ENCODE measurements around the gene MAPK9.
"Not testable (repeated sequence)": the region's sequence is repeated elsewhere in the genome, so short reads cannot be mapped to it uniquely, and the experiment has no call there.

MAPK9 gene

DNA sequence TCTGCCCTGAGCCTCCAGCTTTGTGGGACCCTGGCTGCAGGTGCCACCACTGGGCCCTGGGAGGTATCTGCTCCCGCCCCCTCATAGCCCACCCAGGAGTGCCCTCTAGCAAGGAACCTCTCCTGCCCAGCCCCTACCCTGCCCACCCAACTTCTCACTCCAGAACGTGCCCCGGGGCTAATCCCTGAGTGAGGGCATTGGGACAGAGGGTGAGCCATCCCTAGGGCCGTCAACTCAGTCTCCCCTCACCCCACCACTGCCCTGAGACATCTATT lies 80.2 kb downstream of the MAPK9 start:
- DNase-seq (ENCODE audit: insufficient read length, low spot score) (no peak), FAIRE-seq (no peak)
- no peak for TF ChIP-seq CTCF (IDR thresholded peaks at IDR 0.05; ENCODE audit: insufficient read depth, missing control alignments)

- DNase-seq (ENCODE audit: insufficient read length, low spot score) = no peak
These were observed 80.7 kb downstream of the MAPK9 start for GRCh38 chr5:180210961-180211760.

DNA sequence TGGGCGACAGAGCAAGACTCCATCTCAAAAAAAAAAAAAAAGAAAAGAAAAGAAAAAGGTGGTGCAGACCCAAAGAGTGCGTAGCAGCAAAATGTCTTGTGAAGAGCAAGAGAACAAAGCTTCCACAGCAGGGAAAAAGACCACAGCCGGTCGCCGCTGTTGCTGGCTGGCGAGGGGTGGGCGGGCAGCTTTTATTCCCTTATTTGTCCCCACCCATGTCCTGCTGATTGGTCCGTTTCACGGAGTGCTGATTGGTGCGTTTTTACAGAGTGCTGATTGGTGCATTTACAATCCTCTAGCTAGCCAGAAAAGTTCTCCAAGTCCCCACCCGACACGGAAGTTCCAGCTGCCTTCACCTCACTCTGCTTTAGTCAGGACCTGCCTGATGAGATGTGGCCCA lies 81.8 kb downstream of the MAPK9 start:
- not testable (repeated sequence) for DNase-seq (ENCODE audit: insufficient read length, low spot score)

More at GRCh38 chr5:180210961-180211760, 80.7 kb downstream of the MAPK9 start:
- FAIRE-seq = no peak
- TF ChIP-seq CTCF (IDR thresholded peaks at IDR 0.05; ENCODE audit: insufficient read depth, missing control alignments) = no peak

GRCh38 chr5:180209137-180209581 lies 82.7 kb downstream of the MAPK9 start, which contains the start of gene RASGEF1C:
Gene RASGEF1C, minus strand, starts transcription at chr5:180209211. Its CDS starts 71,159 bp downstream, at chr5:180138052.
- DNase-seq (ENCODE audit: insufficient read length, low spot score) = peak; percentile 60

More for the DNA sequence above, 81.8 kb downstream of the MAPK9 start:
- FAIRE-seq = not testable (repeated sequence)

GRCh38 chr5:180208435-180209081 lies 83.3 kb downstream of the MAPK9 start:
- FAIRE-seq (no peak), DNase-seq (ENCODE audit: insufficient read length, low spot score) (peak; percentile 34)
- no peak for TF ChIP-seq CTCF (IDR thresholded peaks at IDR 0.05; ENCODE audit: insufficient read depth, missing control alignments)

More at GRCh38 chr5:180209137-180209581, 82.7 kb downstream of the MAPK9 start, which contains the start of gene RASGEF1C:
- TF ChIP-seq CTCF (IDR thresholded peaks at IDR 0.05; ENCODE audit: insufficient read depth, missing control alignments) = peak; percentile 64
- no peak for FAIRE-seq

DNA sequence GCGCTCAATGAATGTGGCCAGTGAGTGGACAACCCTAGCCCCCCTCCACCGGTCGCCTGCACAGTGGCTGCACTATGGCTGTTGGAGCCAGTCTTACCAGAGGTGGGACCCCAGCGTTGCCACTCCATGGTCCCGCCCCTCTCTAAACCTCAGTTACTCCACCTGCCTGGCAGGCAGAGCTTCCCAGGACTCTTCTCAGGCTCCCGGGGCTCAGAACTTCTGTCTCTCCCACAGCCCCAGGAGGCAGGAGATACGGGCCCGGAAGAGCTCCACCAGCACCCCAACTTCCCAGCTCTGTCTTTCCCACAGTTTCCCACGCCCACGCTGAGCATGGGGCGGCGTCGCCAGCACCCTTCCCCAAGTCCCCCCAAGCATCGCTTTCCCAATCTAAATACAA lies 83.8 kb downstream of the MAPK9 start:
- DNase-seq (ENCODE audit: insufficient read length, low spot score) = no peak
- FAIRE-seq = no peak
- TF ChIP-seq CTCF (IDR thresholded peaks at IDR 0.05; ENCODE audit: insufficient read depth, missing control alignments) = no peak

GRCh38 chr5:180207593-180207992 lies 84.3 kb downstream of the MAPK9 start:
- DNase-seq (ENCODE audit: insufficient read length, low spot score) (no peak), FAIRE-seq (no peak)
- TF ChIP-seq CTCF (IDR thresholded peaks at IDR 0.05; ENCODE audit: insufficient read depth, missing control alignments) = no peak
